ENCODE results near the gene DICER1. TPM values are rescaled to one million over a fixed set of nuclear protein-coding genes. Genes with fewer than 3 reads are reported as not detected.
"Not testable (repeated sequence)": the region's sequence is repeated elsewhere in the genome, so short reads cannot be mapped to it uniquely, and the experiment has no call there.

Gene DICER1
- total RNA-seq = 10 to 100 TPM; 29.4 to 63.7 (median 37.9) TPM

GRCh38 chr14:95157327-95158189 is at the start of gene DICER1:
Gene DICER1 (minus strand): TSS chr14:95157529. CDS start chr14:95133458, 24,071 bp downstream.
- DNase-seq = peak; percentile 96
- no peaks in the 10 kb centered on the region for H3K9me3 ChIP-seq
- peak; percentile 75 to 77 for TF ChIP-seq POLR2A (IDR thresholded peaks at IDR 0.05)
- peak in 2 of 5 experiments; percentile 7 to 21 for TF ChIP-seq CTCF (IDR thresholded peaks at IDR 0.05 in 4 of 5, conservative IDR thresholded peaks at IDR 0.05 in 1 of 5)
- intact Hi-C loops (cut with DNase I; ENCODE audit: low total_unique reads) (loop anchor here (1.0 to 10.0 kb wide), 2 partner anchors 33 to 377 kb away; partner anchors contain the start of gene GLRX5), in situ Hi-C loops (cut with MboI; ENCODE audit: low sequenced_read_pairs in 4 of 4) (loop anchor here in 1 of 4 donors (25.0 kb wide), 1 partner anchor 380 kb away; the partner anchor contains the start of gene GLRX5)
- peak; percentile 83 to 87 for ATAC-seq
- H3K27me3 ChIP-seq = no peaks in the 10 kb centered on the region
- H3K36me3 ChIP-seq = no peaks in the 10 kb centered on the region
- peak within 1 kb of the TSS; percentile 74 to 80 (median 77) for H3K4me3 ChIP-seq
- H3K27ac ChIP-seq = peak within 1 kb of the TSS; percentile 90 to 95 (median 92)
- H3K4me1 ChIP-seq = peaks cover 24 to 39% of the 10 kb centered on the region in 2 donors

- no peak overlapping the region for H3K27ac ChIP-seq
- no peaks in the 10 kb centered on the region for H3K4me1 ChIP-seq
- no peaks in the 10 kb centered on the region for H3K27me3 ChIP-seq
- ATAC-seq (no peak), DNase-seq (no peak)
- TF ChIP-seq CTCF (IDR thresholded peaks at IDR 0.05 in 4 of 5, conservative IDR thresholded peaks at IDR 0.05 in 1 of 5) = no peak
- TF ChIP-seq POLR2A (IDR thresholded peaks at IDR 0.05) = no peak
- H3K36me3 ChIP-seq = no peaks in the 10 kb centered on the region
- H3K9me3 ChIP-seq = no peaks in the 10 kb centered on the region
- intact Hi-C loops (cut with DNase I; ENCODE audit: low total_unique reads) = no loop called here
- in situ Hi-C loops (cut with MboI; ENCODE audit: low sequenced_read_pairs in 4 of 4) = no loop called here
- H3K4me3 ChIP-seq = no peak overlapping the region
Observed at GRCh38 chr14:95206534-95206933, 49.2 kb upstream of the DICER1 start.

- intact Hi-C loops (cut with DNase I; ENCODE audit: low total_unique reads) = no loop called here
- no peak overlapping the region for H3K27ac ChIP-seq
Observed at GRCh38 chr14:95204705-95205104, 47.4 kb upstream of the DICER1 start.

GRCh38 chr14:95201745-95202144 is 44.4 kb upstream of the DICER1 start:
- H3K27me3 ChIP-seq, ATAC-seq: not testable (repeated sequence)

More at GRCh38 chr14:95204705-95205104, 47.4 kb upstream of the DICER1 start:
- H3K27me3 ChIP-seq = no peaks in the 10 kb centered on the region
- TF ChIP-seq POLR2A (IDR thresholded peaks at IDR 0.05) = no peak
- no peak for TF ChIP-seq CTCF (IDR thresholded peaks at IDR 0.05 in 4 of 5, conservative IDR thresholded peaks at IDR 0.05 in 1 of 5)
- H3K4me3 ChIP-seq = no peak overlapping the region
- DNase-seq = no peak
- ATAC-seq = no peak
- in situ Hi-C loops (cut with MboI; ENCODE audit: low sequenced_read_pairs in 4 of 4) = no loop called here
- no peaks in the 10 kb centered on the region for H3K36me3 ChIP-seq
- H3K4me1 ChIP-seq = no peaks in the 10 kb centered on the region
- no peaks in the 10 kb centered on the region for H3K9me3 ChIP-seq

GRCh38 chr14:95200404-95200803 is 43.1 kb upstream of the DICER1 start:
- intact Hi-C loops (cut with DNase I; ENCODE audit: low total_unique reads) = no loop called here
- no peak for DNase-seq

More at GRCh38 chr14:95201745-95202144, 44.4 kb upstream of the DICER1 start:
- H3K4me3 ChIP-seq; H3K9me3 ChIP-seq; H3K27ac ChIP-seq; intact Hi-C loops (cut with DNase I; ENCODE audit: low total_unique reads); H3K4me1 ChIP-seq; DNase-seq; H3K36me3 ChIP-seq; in situ Hi-C loops (cut with MboI; ENCODE audit: low sequenced_read_pairs in 4 of 4): not testable (repeated sequence)

More at GRCh38 chr14:95200404-95200803, 43.1 kb upstream of the DICER1 start:
- H3K27me3 ChIP-seq = no peaks in the 10 kb centered on the region
- H3K4me3 ChIP-seq = no peak overlapping the region
- H3K4me1 ChIP-seq = no peaks in the 10 kb centered on the region
- in situ Hi-C loops (cut with MboI; ENCODE audit: low sequenced_read_pairs in 4 of 4) = no loop called here
- H3K36me3 ChIP-seq = no peaks in the 10 kb centered on the region
- ATAC-seq = no peak
- no peak overlapping the region for H3K27ac ChIP-seq
- H3K9me3 ChIP-seq = no peaks in the 10 kb centered on the region
- no peak for TF ChIP-seq CTCF (IDR thresholded peaks at IDR 0.05 in 4 of 5, conservative IDR thresholded peaks at IDR 0.05 in 1 of 5)
